ENCODE results near the gene GPRIN2.
"Not testable (repeated sequence)": the region's sequence is repeated elsewhere in the genome, so short reads cannot be mapped to it uniquely, and the experiment has no call there.

GPRIN2 gene

GRCh38 chr10:46556515-46557318 lies at the start of gene GPRIN2:
Gene GPRIN2 (minus strand): TSS chr10:46556658. CDS start chr10:46550736, 5,922 bp downstream.
- peak; percentile 51 for DNase-seq

- not testable (repeated sequence) for DNase-seq
These were observed 44.1 kb upstream of the GPRIN2 start for GRCh38 chr10:46600516-46600915.

- not testable (repeated sequence) for DNase-seq
These were observed 41.3 kb upstream of the GPRIN2 start for GRCh38 chr10:46597616-46598246.

GRCh38 chr10:46596570-46596969 lies 40.1 kb upstream of the GPRIN2 start:
- DNase-seq, result not testable (repeated sequence)

GRCh38 chr10:46594453-46595063 lies 38.1 kb upstream of the GPRIN2 start:
- not testable (repeated sequence) for DNase-seq

GRCh38 chr10:46593307-46593706 lies 36.8 kb upstream of the GPRIN2 start:
- not testable (repeated sequence) for DNase-seq

GRCh38 chr10:46591053-46591452 lies 34.6 kb upstream of the GPRIN2 start:
- DNase-seq, result not testable (repeated sequence)

GRCh38 chr10:46589589-46589988 lies 33.1 kb upstream of the GPRIN2 start:
- not testable (repeated sequence) for DNase-seq

- DNase-seq, result not testable (repeated sequence)
These were observed 31.8 kb upstream of the GPRIN2 start for GRCh38 chr10:46588221-46588620.

- not testable (repeated sequence) for DNase-seq
These were observed 31.1 kb upstream of the GPRIN2 start for GRCh38 chr10:46587546-46587945.

GRCh38 chr10:46585246-46585645 lies 28.8 kb upstream of the GPRIN2 start:
- DNase-seq, result not testable (repeated sequence)

- DNase-seq, result not testable (repeated sequence)
These were observed 27.7 kb upstream of the GPRIN2 start for GRCh38 chr10:46584196-46584595.

GRCh38 chr10:46582568-46582967 lies 26.1 kb upstream of the GPRIN2 start:
- DNase-seq, result not testable (repeated sequence)

- DNase-seq, result not testable (repeated sequence)
These were observed 25.5 kb upstream of the GPRIN2 start for GRCh38 chr10:46581997-46582396.

GRCh38 chr10:46579378-46579777 lies 22.9 kb upstream of the GPRIN2 start:
- not testable (repeated sequence) for DNase-seq

GRCh38 chr10:46578474-46579178 lies 22.2 kb upstream of the GPRIN2 start, which contains the start of gene SYT15:
Gene SYT15 (plus strand): TSS chr10:46579128. CDS start chr10:46579169, 41 bp downstream.
- not testable (repeated sequence) for DNase-seq

GRCh38 chr10:46577624-46578473 lies 21.4 kb upstream of the GPRIN2 start:
- DNase-seq, result not testable (repeated sequence)

GRCh38 chr10:46573884-46574283 lies 17.4 kb upstream of the GPRIN2 start:
- DNase-seq, result not testable (repeated sequence)

GRCh38 chr10:46573314-46573713 lies 16.9 kb upstream of the GPRIN2 start:
- DNase-seq, result not testable (repeated sequence)

- DNase-seq, result not testable (repeated sequence)
These were observed 16.3 kb upstream of the GPRIN2 start for GRCh38 chr10:46572765-46573164.

- not testable (repeated sequence) for DNase-seq
These were observed 14.2 kb upstream of the GPRIN2 start for GRCh38 chr10:46570655-46571054.

- not testable (repeated sequence) for DNase-seq
These were observed 10.7 kb upstream of the GPRIN2 start for GRCh38 chr10:46567151-46567550.
